AG09319 (cell line): ENCODE results near the gene SORCS1.

Experiments
- DNase-seq: peaks from one replicate; pipeline ENCODE4 v3.0.0-alpha.2; 2010; ENCODE audit warnings: low read depth; ENCODE audit errors: extremely low read depth
- TF ChIP-seq, protein P1 (sequence below): IDR thresholded peaks from 2 replicates; pipeline ENCODE4 v1.5.1; 2011; ENCODE audit warnings: low read depth, mild to moderate bottlenecking, inconsistent platforms, low read length, moderate library complexity

The SORCS1 gene

DNA sequence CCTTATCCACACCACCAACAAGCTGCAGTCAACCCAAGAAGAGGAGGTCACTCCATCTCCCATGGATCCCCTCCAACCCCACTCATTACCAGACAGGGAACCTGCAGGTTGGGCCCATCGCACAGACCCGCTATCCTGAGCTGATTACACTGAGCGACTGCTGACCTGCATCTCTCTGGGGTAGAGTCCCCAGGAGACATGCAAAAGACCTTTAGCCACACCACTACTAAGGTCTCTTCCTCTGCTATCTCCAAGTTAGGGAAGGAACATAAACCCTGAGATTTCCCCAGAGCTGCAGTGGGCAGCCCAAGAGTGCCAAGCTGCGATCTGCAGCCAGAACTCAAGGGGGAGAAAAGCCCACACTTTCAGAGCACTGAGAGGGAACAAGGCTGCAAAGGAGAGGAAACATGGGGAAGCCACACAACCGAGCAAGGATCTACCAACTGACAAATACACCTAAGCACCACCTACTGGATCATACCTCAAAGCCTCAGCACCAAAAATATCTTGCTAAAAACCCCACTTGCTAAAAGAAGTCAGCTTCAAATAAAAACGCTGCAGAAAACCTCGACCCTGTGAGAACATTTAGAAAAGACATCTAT lies 298.2 kb downstream of the SORCS1 start:
- TF ChIP-seq, protein P1, sequence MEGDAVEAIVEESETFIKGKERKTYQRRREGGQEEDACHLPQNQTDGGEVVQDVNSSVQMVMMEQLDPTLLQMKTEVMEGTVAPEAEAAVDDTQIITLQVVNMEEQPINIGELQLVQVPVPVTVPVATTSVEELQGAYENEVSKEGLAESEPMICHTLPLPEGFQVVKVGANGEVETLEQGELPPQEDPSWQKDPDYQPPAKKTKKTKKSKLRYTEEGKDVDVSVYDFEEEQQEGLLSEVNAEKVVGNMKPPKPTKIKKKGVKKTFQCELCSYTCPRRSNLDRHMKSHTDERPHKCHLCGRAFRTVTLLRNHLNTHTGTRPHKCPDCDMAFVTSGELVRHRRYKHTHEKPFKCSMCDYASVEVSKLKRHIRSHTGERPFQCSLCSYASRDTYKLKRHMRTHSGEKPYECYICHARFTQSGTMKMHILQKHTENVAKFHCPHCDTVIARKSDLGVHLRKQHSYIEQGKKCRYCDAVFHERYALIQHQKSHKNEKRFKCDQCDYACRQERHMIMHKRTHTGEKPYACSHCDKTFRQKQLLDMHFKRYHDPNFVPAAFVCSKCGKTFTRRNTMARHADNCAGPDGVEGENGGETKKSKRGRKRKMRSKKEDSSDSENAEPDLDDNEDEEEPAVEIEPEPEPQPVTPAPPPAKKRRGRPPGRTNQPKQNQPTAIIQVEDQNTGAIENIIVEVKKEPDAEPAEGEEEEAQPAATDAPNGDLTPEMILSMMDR, result no peak
- DNase-seq, result no peak

DNA sequence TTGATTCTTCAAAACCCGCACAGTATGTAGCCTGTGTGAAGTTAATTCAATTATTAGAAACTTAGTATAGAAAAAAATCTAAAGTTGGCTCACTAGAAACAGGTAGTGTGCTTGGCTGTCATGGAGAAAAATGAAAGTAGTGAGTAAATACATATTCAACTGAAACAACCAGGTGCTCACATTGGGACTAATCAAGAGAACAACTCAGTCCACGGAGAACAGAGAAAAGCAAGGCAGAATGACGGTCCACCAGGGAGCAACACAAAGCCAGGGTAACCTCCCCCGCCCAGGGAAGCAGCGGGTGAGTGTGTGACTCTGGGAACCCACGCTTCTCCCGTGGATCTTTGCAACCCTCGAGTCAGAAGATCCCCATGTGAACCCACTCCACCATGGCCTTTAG lies 300.5 kb downstream of the SORCS1 start:
- DNase-seq, result no peak
- TF ChIP-seq, protein P1, result no peak

DNA sequence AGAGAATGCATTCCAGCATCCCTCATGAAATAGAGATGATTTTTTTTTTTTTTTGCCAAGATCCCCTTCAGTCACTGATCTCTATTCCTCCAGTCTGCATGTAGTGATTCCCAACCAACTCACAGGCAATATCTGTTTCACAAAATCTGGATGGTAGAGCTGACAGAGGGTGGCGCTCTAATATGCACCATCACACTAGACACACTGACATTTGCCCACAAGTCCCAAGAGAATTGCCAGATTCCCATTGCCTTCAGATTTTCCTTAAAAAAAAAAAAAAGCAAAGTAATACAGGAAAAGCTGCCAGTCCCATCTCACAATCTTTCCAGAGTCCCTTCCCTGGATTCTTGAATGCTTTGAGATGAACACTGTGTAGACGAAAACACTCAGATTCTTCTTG lies 301.0 kb downstream of the SORCS1 start:
- no peak for DNase-seq
- TF ChIP-seq, protein P1, result no peak

DNA sequence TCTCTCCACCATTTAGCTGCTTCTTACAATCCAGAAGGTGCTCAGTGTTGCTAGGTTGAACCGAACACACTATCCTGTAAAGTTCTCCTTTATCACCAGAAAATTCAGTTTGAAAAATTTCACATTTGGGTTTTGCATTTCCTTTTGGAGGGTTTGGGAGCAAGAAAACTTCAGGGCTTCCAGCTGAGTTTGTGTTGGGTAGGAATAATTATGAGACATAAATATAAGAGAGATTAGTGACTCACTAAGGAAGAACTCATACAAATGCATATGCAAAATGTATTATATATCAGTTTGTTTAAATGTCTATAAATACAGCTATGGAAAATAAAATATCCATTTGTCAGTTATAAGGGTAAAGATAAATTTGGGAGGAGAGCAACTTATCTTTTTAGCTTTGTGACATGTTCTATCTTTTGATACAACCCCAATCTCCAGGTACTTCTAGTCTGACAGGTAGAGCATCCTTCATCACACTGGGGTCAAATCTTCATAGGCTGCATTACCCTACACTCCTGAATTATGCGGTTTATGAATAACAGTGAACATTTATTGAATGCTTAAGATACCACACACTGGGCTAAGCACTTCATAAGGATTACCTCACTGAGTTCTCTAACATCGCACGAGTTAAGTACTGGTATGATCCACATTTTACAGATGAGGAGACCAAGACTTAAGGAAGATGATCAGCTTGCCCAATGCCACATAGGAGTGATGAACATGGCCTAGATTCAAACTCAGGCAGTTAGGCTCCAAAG lies 304.4 kb downstream of the SORCS1 start:
- no peak for DNase-seq
- TF ChIP-seq, protein P1, result no peak

DNA sequence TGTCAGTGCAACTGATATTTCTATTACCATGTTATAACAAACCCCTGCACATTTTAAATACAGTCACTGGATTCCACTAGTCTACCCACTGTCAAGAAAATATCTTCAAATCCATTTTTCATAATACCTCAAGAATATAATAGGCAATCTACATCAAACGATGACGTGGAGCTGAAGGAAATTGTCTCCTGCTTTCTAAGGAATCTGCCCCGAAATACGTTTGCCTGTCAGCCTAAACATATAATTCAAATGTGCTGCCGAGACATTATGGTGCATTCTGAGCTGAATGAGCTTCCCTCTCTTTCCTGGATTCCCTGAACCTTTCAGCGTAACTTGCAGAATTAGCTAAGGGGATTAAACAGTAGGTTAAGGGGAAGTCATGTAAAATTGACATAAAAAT lies 306.8 kb downstream of the SORCS1 start:
- DNase-seq, result no peak
- TF ChIP-seq, protein P1, result no peak

DNA sequence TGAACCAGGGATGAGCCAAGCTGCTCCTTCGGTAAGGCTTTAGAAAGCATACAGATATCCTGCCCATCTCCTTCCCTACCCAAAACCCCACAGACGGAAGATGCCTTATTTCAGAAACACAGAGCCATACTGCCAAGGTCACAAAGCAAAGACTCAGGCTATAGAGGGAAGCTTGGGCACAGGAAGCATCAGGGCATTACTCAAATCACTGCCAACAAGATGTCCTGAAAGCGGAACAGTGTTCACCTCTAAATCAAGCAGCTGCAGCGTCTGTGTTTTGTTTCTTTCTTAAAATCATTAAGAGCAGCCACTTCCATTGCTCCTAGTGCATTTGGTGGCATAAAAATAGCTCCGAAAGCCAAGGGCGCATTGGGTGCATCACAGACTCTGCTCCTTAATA lies 307.3 kb downstream of the SORCS1 start:
- TF ChIP-seq, protein P1, result no peak

DNA sequence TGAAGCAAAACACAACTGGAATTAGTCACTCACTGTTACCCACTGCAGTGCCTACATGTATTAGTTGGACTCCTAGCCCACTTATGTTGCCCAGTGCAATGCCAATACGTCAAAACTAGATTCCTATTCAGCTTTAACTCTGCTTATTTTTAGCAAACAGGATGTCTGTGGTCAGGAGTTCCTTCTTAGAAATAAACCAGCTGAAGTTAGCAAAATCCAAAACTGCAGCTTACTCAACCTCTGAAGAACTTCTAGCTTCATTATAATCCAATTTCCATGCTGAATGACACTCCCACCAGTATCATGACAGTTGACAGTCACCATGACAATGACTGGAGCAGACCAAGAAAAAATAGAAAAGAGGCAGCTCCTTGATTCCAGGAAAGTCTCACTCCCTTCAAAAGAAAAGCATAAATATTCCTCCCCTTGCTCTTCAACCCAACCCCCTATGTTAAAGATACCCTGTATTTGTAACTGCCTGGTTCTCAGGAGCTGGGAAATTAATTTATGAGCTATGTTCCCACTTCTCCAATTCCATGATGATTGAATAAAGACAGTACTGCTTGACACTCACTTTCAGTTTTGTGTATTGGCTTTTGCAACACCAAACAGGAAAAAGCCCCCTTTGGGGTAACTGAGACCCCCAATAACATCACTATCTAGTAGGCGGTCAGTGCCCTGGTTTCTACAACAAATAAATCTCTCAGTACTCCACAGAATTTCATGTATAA lies 327.4 kb downstream of the SORCS1 start:
- DNase-seq, result no peak

More for the DNA sequence above, 307.3 kb downstream of the SORCS1 start:
- no peak for DNase-seq

More for the DNA sequence above, 327.4 kb downstream of the SORCS1 start:
- TF ChIP-seq, protein P1, result no peak
